GM23338 (cell line): ENCODE data around the gene PLXNC1. TPM values are rescaled to one million over a fixed set of nuclear protein-coding genes. Genes with fewer than 3 reads are reported as not detected.

ENCODE experiments used
- ATAC-seq: fragments of 200-7000 bp; cut with Tn5 transposase; 3 replicates; pipeline ENCODE4 v1.9.1; 2020
- DNase-seq: peaks from one replicate; pipeline ENCODE4 v3.0.0-alpha.2; 2015; ENCODE audit warnings: low spot score
- H2AFZ ChIP-seq: fragments of 200-600 bp; sonication (generic); 2 replicates; pipeline ENCODE4 v1.8.0; 2016; ENCODE audit warnings: antibody characterized with exemption, mild to moderate bottlenecking, moderate library complexity
- H3F3A ChIP-seq: fragments of 200-600 bp; sonication (generic); replicated peaks from 2 replicates; pipeline ENCODE4 v1.8.0; 2017; ENCODE audit warnings: antibody characterized with exemption, mixed run types, low read depth
- H3K27ac ChIP-seq: fragments of 200-600 bp; sonication (generic); 2 replicates; pipeline ENCODE4 v1.6.1; 2016; ENCODE audit warnings: low read depth
- H3K27me3 ChIP-seq: fragments of 200-600 bp; sonication (generic); 2 replicates; pipeline ENCODE4 v1.8.0; 2016; ENCODE audit warnings: mild to moderate bottlenecking, mixed run types, moderate library complexity; ENCODE audit not compliant: insufficient read depth
- H3K36me3 ChIP-seq: fragments of 200-600 bp; sonication (generic); 2 replicates; pipeline ENCODE4 v1.8.0; 2016; ENCODE audit warnings: mild to moderate bottlenecking; ENCODE audit not compliant: insufficient read depth
- H3K4me1 ChIP-seq: fragments of 200-600 bp; sonication (generic); 2 replicates; pipeline ENCODE4 v1.8.0; 2016; ENCODE audit warnings: mild to moderate bottlenecking, moderate library complexity; ENCODE audit not compliant: insufficient read depth
- H3K4me2 ChIP-seq: fragments of 200-600 bp; sonication (generic); 2 replicates; pipeline ENCODE4 v1.7.1; 2017; ENCODE audit warnings: mixed run types
- H3K4me3 ChIP-seq: fragments of 200-600 bp; sonication (generic); 2 replicates; pipeline ENCODE4 v1.6.1; 2016; ENCODE audit warnings: mixed run types
- H3K79me2 ChIP-seq: fragments of 200-600 bp; sonication (generic); replicated peaks from 2 replicates; pipeline ENCODE4 v1.8.0; 2017; ENCODE audit warnings: mild to moderate bottlenecking; ENCODE audit not compliant: insufficient read depth
- H3K9me2 ChIP-seq: fragments of 200-600 bp; sonication (generic); 2 replicates; pipeline ENCODE4 v1.8.0; 2017; ENCODE audit not compliant: insufficient read depth
- H4K20me1 ChIP-seq: fragments of 200-600 bp; sonication (generic); replicated peaks from 2 replicates; pipeline ENCODE4 v1.8.0; 2017; ENCODE audit warnings: mild to moderate bottlenecking; ENCODE audit not compliant: insufficient read depth
- H3K27ac Mint-ChIP-seq: 2 replicates; pipeline ENCODE4 v1.8.0; 2020; ENCODE audit warnings: inconsistent platforms, mild to moderate bottlenecking, moderate library complexity, mixed read lengths
- H3K27me3 Mint-ChIP-seq: 3 replicates; pipeline ENCODE4 v1.8.0; 2022; ENCODE audit warnings: low read depth, mild to moderate bottlenecking, moderate library complexity, mixed read lengths, inconsistent platforms; ENCODE audit not compliant: insufficient read depth, poor library complexity
- H3K36me3 Mint-ChIP-seq: 3 replicates; pipeline ENCODE4 v1.8.0; 2021; ENCODE audit warnings: low read depth, mild to moderate bottlenecking, inconsistent platforms, moderate library complexity, mixed read lengths
- H3K4me1 Mint-ChIP-seq: 3 replicates; pipeline ENCODE4 v1.8.0; 2020; ENCODE audit warnings: mild to moderate bottlenecking, inconsistent platforms, mixed read lengths
- H3K4me3 Mint-ChIP-seq: 3 replicates; pipeline ENCODE4 v1.8.0; 2021; ENCODE audit warnings: moderate library complexity, mild to moderate bottlenecking, inconsistent platforms, mixed read lengths
- H3K9me3 Mint-ChIP-seq: 3 replicates; pipeline ENCODE4 v1.8.0; 2020; ENCODE audit warnings: moderate library complexity, mild to moderate bottlenecking, inconsistent platforms, mixed read lengths
- CTCF ChIP-seq, 2 experiments: fragments of 200-600 bp in 1 of 2; sonication (generic) in 1 of 2; conservative IDR thresholded peaks; 2 replicates each; pipeline versions ENCODE4 v1.5.1 to v1.6.1; 2016 to 2017; ENCODE audit warnings: antibody characterized with exemption in 2 of 2, low read depth in 2 of 2, mild to moderate bottlenecking in 2 of 2, moderate library complexity in 1 of 2
- ETS1 ChIP-seq: IDR thresholded peaks from 2 replicates; pipeline ENCODE4 v1.6.1; 2016; ENCODE audit warnings: antibody characterized with exemption
- EZH2 ChIP-seq: fragments of 200-600 bp; sonication (generic); IDR thresholded peaks from one replicate; pipeline ENCODE4 v1.8.0; 2017; ENCODE audit warnings: antibody characterized with exemption, mild to moderate bottlenecking, low read depth; ENCODE audit not compliant: unreplicated experiment
- EZH2phosphoT487 ChIP-seq: fragments of 200-600 bp; sonication (generic); IDR thresholded peaks from one replicate; pipeline ENCODE4 v1.8.1; 2018; ENCODE audit warnings: antibody characterized with exemption; ENCODE audit not compliant: unreplicated experiment
- JUNB ChIP-seq: IDR thresholded peaks from one replicate; pipeline ENCODE4 v1.6.1; 2016; ENCODE audit warnings: antibody characterized with exemption; ENCODE audit not compliant: unreplicated experiment
- NANOG ChIP-seq: IDR thresholded peaks from 2 replicates; pipeline ENCODE4 v1.6.1; 2016; ENCODE audit warnings: antibody characterized with exemption, borderline replicate concordance
- POLR2AphosphoS5 ChIP-seq: IDR thresholded peaks from 2 replicates; pipeline ENCODE4 v1.6.1; 2016; ENCODE audit warnings: antibody characterized with exemption, low read depth
- REST ChIP-seq: IDR thresholded peaks from one replicate; pipeline ENCODE4 v1.6.1; 2018; ENCODE audit warnings: antibody characterized with exemption; ENCODE audit not compliant: unreplicated experiment
- STAT1 ChIP-seq: IDR thresholded peaks from one replicate; pipeline ENCODE4 v1.6.1; 2016; ENCODE audit warnings: antibody characterized with exemption; ENCODE audit not compliant: unreplicated experiment
- ZNF114 ChIP-seq: fragments of 250-450 bp; sonication (Bioruptor Pico); IDR thresholded peaks from 2 replicates; pipeline ENCODE4 v1.5.0; 2020; ENCODE audit warnings: mild to moderate bottlenecking, moderate library complexity
- ZNF331 ChIP-seq: fragments of 250-450 bp; sonication (Bioruptor Pico); IDR thresholded peaks from 2 replicates; pipeline ENCODE4 v1.5.0; 2020; ENCODE audit warnings: low read depth, mild to moderate bottlenecking, moderate library complexity
- polyA plus RNA-seq: library from polyadenylated mRNA; unstranded; fragments of >200 nt; fragmentation: Nextera tagmentation; extraction: Ambion mirVana; gene quantifications from 2 replicates; pipeline ENCODE4 v1.2.1, GENCODE V29; 2016
- total RNA-seq: library from RNA; depleted of rRNA; stranded (reverse); fragments of >200 nt; shearing (Covaris generic); gene quantifications from 2 replicates; pipeline ENCODE4 v1.2.3, GENCODE V29; 2014

PLXNC1 gene
- total and polyA plus RNA-seq, 2 experiments from 2014 or later, result 1.9 to 6.5 TPM

GRCh38 chr12:94218233-94218632 is 69.9 kb downstream of the PLXNC1 start (continued):
- TF ChIP-seq CTCF (conservative IDR thresholded peaks at IDR 0.05; ENCODE audit: low read depth in 2 of 2) (no peak), EZH2phosphoT487 (no peak), ZNF331 (CRISPR knock-in tag) (no peak), ETS1 (no peak), NANOG (no peak)

- Histone ChIP-seq H3K27ac (no peak overlapping the region), H4K20me1 (no peaks in the 10 kb centered on the region), H3K4me3 (no peak overlapping the region), H3K79me2 (no peaks in the 10 kb centered on the region), H3K4me1 (no peaks in the 10 kb centered on the region), H2AFZ (no peak overlapping the region), H3K36me3 (no peaks in the 10 kb centered on the region), H3F3A (no peaks in the 10 kb centered on the region), H3K9me2 (peaks cover 8% of the 10 kb centered on the region; the same call in 1 of the 2 replicates), H3K4me2 (no peak overlapping the region), H3K27me3 (no peaks in the 10 kb centered on the region)
- DNase-seq (no peak), ATAC-seq (no peak)
- Mint-ChIP-seq H3K4me3 (no peak overlapping the region), H3K27ac (no peak overlapping the region), H3K36me3 (no peaks in the 10 kb centered on the region), H3K4me1 (peaks cover 3% of the 10 kb centered on the region; the same call in 2 of the 3 replicates), H3K27me3 (peaks cover 4% of the 10 kb centered on the region), H3K9me3 (no peaks in the 10 kb centered on the region)
- TF ChIP-seq POLR2AphosphoS5 (no peak), REST (no peak), NANOG (no peak), ETS1 (no peak), EZH2phosphoT487 (no peak), JUNB (no peak), CTCF (conservative IDR thresholded peaks at IDR 0.05; ENCODE audit: low read depth in 2 of 2) (no peak), ZNF114 (CRISPR knock-in tag) (no peak), EZH2 (no peak), STAT1 (no peak)
Measured at GRCh38 chr12:94219622-94220302, 71.4 kb downstream of the PLXNC1 start.
